Metanephros (tissue), 1 donor: ENCODE measurements around the gene SPDYE4. TPM values are rescaled to one million over a fixed set of nuclear protein-coding genes. Genes with fewer than 3 reads are reported as not detected.

Experiments used
- total RNA-seq: library from RNA; depleted of rRNA; stranded (reverse); fragments of >200 nt; gene quantifications from one replicate; pipeline ENCODE4 v1.2.3, GENCODE V29; 2014

Gene SPDYE4
- not detected for total RNA-seq

GRCh38 chr17:8758137-8758596 lies at the start of gene SPDYE4:
Gene SPDYE4 (minus strand): TSS chr17:8758546. CDS start chr17:8758382, 164 bp downstream.

GRCh38 chr17:8798846-8799569 lies 40.7 kb upstream of the SPDYE4 start, which contains the start of gene MFSD6L:
Gene MFSD6L (minus strand): TSS chr17:8799365. CDS start chr17:8799120, 245 bp downstream.

Other genes with a start within 250 kb of the SPDYE4 start
- 293 TPM for gene MYH10, start 127.8 kb downstream of the SPDYE4 start, total RNA-seq
- not detected for gene CCDC42, start 13.7 kb downstream of the SPDYE4 start, total RNA-seq
- gene MFSD6L, start 40.8 kb upstream of the SPDYE4 start, total RNA-seq = 3.0 TPM
- gene PIK3R6, start 109.1 kb upstream of the SPDYE4 start, total RNA-seq = 1.6 TPM
- gene PIK3R5, start 207.2 kb upstream of the SPDYE4 start, total RNA-seq = 5.4 TPM